ENCODE measurements around the gene OR10A2.

DNA sequence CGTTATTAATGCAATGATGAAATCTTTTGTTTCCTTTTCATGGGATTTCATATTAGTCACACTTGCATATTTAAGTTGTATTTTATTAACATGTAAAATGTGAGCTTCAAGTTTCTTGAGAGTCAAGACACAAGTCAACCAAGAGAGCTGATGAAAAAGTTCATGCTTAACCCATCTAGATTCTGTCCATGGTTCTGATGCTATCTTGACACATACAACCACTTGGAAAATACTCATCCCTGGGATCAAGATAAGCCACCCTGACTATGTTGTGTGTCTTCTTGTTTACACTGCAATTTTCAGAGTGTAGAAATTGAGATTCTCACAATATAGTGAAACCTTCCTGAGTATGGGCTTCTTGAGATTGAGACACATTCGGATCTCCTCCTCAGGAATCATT, 12.9 kb downstream of the OR10A2 start:
- TF ChIP-seq, protein P1, sequence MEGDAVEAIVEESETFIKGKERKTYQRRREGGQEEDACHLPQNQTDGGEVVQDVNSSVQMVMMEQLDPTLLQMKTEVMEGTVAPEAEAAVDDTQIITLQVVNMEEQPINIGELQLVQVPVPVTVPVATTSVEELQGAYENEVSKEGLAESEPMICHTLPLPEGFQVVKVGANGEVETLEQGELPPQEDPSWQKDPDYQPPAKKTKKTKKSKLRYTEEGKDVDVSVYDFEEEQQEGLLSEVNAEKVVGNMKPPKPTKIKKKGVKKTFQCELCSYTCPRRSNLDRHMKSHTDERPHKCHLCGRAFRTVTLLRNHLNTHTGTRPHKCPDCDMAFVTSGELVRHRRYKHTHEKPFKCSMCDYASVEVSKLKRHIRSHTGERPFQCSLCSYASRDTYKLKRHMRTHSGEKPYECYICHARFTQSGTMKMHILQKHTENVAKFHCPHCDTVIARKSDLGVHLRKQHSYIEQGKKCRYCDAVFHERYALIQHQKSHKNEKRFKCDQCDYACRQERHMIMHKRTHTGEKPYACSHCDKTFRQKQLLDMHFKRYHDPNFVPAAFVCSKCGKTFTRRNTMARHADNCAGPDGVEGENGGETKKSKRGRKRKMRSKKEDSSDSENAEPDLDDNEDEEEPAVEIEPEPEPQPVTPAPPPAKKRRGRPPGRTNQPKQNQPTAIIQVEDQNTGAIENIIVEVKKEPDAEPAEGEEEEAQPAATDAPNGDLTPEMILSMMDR (IDR thresholded peaks at IDR 0.05) = no peak
- TF ChIP-seq EZH2 (IDR thresholded peaks at IDR 0.05; ENCODE audit: borderline replicate concordance, insufficient read depth, low read depth, low read length, poor library complexity, severe bottlenecking) = no peak
